ENCODE data around the gene NMT1. TPM values are rescaled to one million over a fixed set of nuclear protein-coding genes. Genes with fewer than 3 reads are reported as not detected.
A peak's percentile ranks its signal among the peaks of the same experiment; 100 is the strongest.

NMT1 gene
- total RNA-seq, 1 experiment from 2014 or later = 132 TPM

DNA sequence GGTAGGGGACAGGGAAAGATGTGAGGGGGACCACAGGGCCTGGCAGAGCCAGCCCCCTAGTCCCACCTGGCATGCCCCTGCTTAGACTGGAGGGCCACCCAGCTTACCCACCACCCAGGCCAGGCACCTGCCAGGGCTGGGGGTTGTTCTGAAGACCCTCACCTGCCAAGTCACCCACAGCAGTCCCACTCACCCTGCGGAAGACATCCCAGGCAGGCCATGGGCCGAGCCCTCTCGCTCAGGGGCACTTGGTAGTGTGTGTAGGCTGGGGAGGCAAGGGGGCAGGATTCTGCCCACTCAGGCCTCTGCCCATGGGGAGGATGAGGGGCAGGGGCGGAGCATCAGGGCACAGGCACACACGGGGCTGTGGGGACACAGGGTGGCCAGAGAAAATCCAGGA is 67.2 kb downstream of the NMT1 start:
- intact Hi-C loops (cut with micrococcal nuclease; ENCODE audit: unreplicated experiment) = no loop called here
- Histone ChIP-seq H3K4me3 (no peak overlapping the region), H3K27ac (no peak overlapping the region), H3K27me3 (ENCODE audit: insufficient read depth, low read depth) (no peaks in the 10 kb centered on the region), H4K20me1 (ENCODE audit: insufficient read depth) (no peaks in the 10 kb centered on the region), H3K4me1 (replicated peaks; ENCODE audit: insufficient read depth) (peaks cover 73% of the 10 kb centered on the region), H3K4me2 (peak overlapping the region; percentile 26; the same call in 1 of the 2 replicates), H3K36me3 (ENCODE audit: low read depth) (no peaks in the 10 kb centered on the region), H3K79me2 (ENCODE audit: low read depth) (peaks cover 39% of the 10 kb centered on the region), H3F3A (ENCODE audit: insufficient read depth, low read depth) (peaks cover 57% of the 10 kb centered on the region), H2AFZ (no peak overlapping the region), H3K9me3 (ENCODE audit: insufficient read depth, low read depth) (no peaks in the 10 kb centered on the region), H3K9me2 (ENCODE audit: insufficient read depth) (no peaks in the 10 kb centered on the region)
- BruUV-seq (replicated peaks) = no TSS peak
- no peak for DNase-seq
- ChIA-PET CTCF (no interaction called here), POLR2A (ENCODE audit: unreplicated experiment) (interaction anchor here (0.6 kb wide), 1 partner anchor 35 kb away, joined by 4 read pairs; no protein-coding TSS in a partner anchor)
- TF ChIP-seq EZH2 (IDR thresholded peaks at IDR 0.05; ENCODE audit: low read depth) (no peak), CTCF (conservative IDR thresholded peaks at IDR 0.05) (no peak)

DNA sequence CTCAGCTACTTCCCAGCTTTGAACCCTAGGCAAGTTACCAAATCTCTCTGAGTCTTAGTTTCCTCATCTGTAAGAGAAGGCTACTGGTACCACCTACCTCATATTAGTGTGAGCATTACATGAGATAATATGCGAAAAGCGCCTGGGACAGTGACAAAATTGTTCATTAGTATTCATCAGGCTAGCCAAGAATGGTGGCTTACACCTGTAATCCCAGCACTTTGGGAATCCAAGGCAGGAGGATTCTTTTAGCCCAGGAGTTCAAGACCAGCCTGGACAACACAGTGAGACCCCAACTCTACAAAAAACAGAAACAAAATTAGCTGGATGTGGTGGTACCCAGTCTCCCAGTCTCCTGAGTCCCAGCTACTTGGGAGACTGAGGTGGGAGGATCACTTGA is 67.9 kb downstream of the NMT1 start:
- intact Hi-C loops (cut with micrococcal nuclease; ENCODE audit: unreplicated experiment) = no loop called here
- POLR2A ChIA-PET (ENCODE audit: unreplicated experiment) = interaction anchor here (0.6 to 0.7 kb wide), 3 partner anchors 69 to 296 kb away, joined by 3 to 8 read pairs (median 3); no protein-coding TSS in a partner anchor
- Histone ChIP-seq H4K20me1 (ENCODE audit: insufficient read depth) (no peaks in the 10 kb centered on the region), H3K4me3 (no peak overlapping the region), H3K27ac (peak overlapping the region; percentile 61), H3K79me2 (ENCODE audit: low read depth) (peaks cover 34% of the 10 kb centered on the region; the same call in 1 of the 2 replicates), H3K9me2 (ENCODE audit: insufficient read depth) (no peaks in the 10 kb centered on the region), H3K4me2 (peak overlapping the region; percentile 100), H3K4me1 (replicated peaks; ENCODE audit: insufficient read depth) (peaks cover 66% of the 10 kb centered on the region), H3K36me3 (ENCODE audit: low read depth) (no peaks in the 10 kb centered on the region), H3K27me3 (ENCODE audit: insufficient read depth, low read depth) (no peaks in the 10 kb centered on the region), H3F3A (ENCODE audit: insufficient read depth, low read depth) (peaks cover 57% of the 10 kb centered on the region), H3K9me3 (ENCODE audit: insufficient read depth, low read depth) (no peaks in the 10 kb centered on the region), H2AFZ (no peak overlapping the region)
- DNase-seq = no peak
- TF ChIP-seq EZH2 (IDR thresholded peaks at IDR 0.05; ENCODE audit: low read depth) = no peak
- no peak for TF ChIP-seq CTCF (conservative IDR thresholded peaks at IDR 0.05)
- BruUV-seq (replicated peaks) = TSS peak; percentile 10
- CTCF ChIA-PET = interaction anchor here (1.5 kb wide), 1 partner anchor 30 kb away, joined by 4 read pairs; no protein-coding TSS in a partner anchor

DNA sequence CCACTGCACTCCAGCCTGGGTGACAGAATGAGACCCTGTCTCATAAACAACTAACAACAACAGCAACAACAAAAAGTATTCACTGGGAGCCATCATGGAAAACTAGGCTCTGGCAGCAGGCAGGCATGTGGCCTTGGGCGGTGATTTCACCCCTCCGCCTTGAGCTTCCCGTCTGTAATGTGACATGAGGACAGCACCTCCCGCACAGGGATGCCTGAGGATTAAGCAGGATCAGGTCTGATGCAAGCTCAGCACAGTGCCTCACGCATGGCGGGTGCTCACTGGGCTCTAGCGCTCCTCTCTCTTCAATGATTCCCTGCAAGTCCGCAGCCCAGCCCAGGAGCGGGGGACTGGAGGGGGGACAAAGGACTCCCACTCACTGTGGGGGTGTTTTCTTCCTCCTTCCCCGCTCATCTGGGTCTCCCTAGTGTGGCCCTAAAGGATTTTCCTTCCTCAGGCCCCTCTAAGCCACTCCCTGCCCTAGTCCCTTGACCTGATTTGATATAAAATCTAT is 68.4 kb downstream of the NMT1 start:
- Histone ChIP-seq H3K9me3 (ENCODE audit: insufficient read depth, low read depth) (no peaks in the 10 kb centered on the region), H2AFZ (no peak overlapping the region), H3K27ac (peak overlapping the region; percentile 61), H4K20me1 (ENCODE audit: insufficient read depth) (no peaks in the 10 kb centered on the region), H3F3A (ENCODE audit: insufficient read depth, low read depth) (peaks cover 56% of the 10 kb centered on the region), H3K79me2 (ENCODE audit: low read depth) (peaks cover 34% of the 10 kb centered on the region; the same call in 1 of the 2 replicates), H3K4me2 (peak overlapping the region; percentile 100), H3K27me3 (ENCODE audit: insufficient read depth, low read depth) (no peaks in the 10 kb centered on the region), H3K36me3 (ENCODE audit: low read depth) (no peaks in the 10 kb centered on the region), H3K4me1 (replicated peaks; ENCODE audit: insufficient read depth) (peaks cover 61% of the 10 kb centered on the region), H3K9me2 (ENCODE audit: insufficient read depth) (no peaks in the 10 kb centered on the region), H3K4me3 (no peak overlapping the region)
- CTCF ChIA-PET = interaction anchor here (1.5 kb wide), 1 partner anchor 30 kb away, joined by 4 read pairs; no protein-coding TSS in a partner anchor
- POLR2A ChIA-PET (ENCODE audit: unreplicated experiment) = interaction anchor here (0.6 to 0.9 kb wide), 4 partner anchors 69 to 296 kb away, joined by 3 to 8 read pairs (median 3); partner anchors contain the start of gene MAP3K14
- intact Hi-C loops (cut with micrococcal nuclease; ENCODE audit: unreplicated experiment) = no loop called here
- TF ChIP-seq EZH2 (IDR thresholded peaks at IDR 0.05; ENCODE audit: low read depth) = no peak
- TF ChIP-seq CTCF (conservative IDR thresholded peaks at IDR 0.05) = no peak
- DNase-seq = peak in 1 of 2 experiments; percentile 60
- no TSS peak for BruUV-seq (replicated peaks)
